Ecto neural progenitor cell (in vitro differentiated cells): ENCODE results near the gene CHRNA9.
"Not testable (repeated sequence)": the region's sequence is repeated elsewhere in the genome, so short reads cannot be mapped to it uniquely, and the experiment has no call there.

ENCODE experiments used
- DNase-seq: peaks from one replicate; pipeline ENCODE4 v3.0.0-alpha.2; 2018; ENCODE audit warnings: low spot score

The CHRNA9 gene

DNA sequence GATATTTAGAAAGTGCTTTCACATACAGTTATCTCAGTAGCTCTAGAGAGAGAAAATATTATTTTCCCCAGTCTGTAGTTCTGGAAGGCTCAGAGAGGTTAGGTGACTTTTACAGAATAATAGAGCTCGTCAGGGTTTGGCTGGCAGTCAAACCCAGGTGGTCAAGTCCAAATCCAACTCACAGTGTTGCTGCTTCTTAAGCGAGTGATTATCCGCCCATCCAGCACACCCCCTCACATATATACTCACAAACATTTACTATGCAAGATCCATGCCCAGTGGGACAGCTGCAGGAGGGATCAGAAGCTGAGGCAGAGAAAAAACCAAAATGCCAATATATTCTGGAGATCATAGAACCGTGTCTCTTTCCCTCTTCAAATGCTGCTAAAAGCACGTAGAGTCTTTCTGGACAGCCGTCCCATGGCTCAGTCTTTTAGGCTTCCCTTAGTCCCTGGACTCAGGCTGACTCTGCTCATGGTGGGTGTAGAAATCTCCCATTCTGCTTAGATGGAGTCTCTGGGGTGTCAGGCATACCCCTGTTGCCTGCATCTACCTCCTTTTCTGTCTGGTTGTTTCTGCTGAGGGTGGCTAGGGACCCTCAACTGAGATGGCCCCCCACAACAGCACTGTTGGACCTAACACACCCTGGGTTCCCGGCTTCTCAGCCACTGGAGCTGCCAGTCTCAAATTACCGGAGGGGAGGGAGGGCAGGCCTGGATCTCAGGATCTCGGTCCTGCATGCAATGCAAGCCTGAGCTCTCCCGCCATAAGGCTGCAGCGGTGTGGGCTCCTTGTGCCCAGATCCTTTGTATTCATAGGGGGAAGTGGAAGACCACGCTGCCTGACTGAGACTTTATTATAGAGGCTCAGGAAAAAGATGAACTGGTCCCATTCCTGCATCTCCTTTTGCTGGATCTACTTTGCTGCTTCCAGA is at the start of gene CHRNA9:
Gene CHRNA9, plus strand, starts transcription at position 743 of the 934 bp plus-strand sequence. Its CDS starts 135 bp downstream, at position 878.
- peak; percentile 64 for DNase-seq

GRCh38 chr4:40285692-40286091 is 49.4 kb upstream of the CHRNA9 start:
- DNase-seq = no peak

- no peak for DNase-seq
Measured at GRCh38 chr4:40288566-40288965, 46.6 kb upstream of the CHRNA9 start.

- DNase-seq = no peak
Measured at GRCh38 chr4:40289366-40290188, 45.6 kb upstream of the CHRNA9 start.

DNA sequence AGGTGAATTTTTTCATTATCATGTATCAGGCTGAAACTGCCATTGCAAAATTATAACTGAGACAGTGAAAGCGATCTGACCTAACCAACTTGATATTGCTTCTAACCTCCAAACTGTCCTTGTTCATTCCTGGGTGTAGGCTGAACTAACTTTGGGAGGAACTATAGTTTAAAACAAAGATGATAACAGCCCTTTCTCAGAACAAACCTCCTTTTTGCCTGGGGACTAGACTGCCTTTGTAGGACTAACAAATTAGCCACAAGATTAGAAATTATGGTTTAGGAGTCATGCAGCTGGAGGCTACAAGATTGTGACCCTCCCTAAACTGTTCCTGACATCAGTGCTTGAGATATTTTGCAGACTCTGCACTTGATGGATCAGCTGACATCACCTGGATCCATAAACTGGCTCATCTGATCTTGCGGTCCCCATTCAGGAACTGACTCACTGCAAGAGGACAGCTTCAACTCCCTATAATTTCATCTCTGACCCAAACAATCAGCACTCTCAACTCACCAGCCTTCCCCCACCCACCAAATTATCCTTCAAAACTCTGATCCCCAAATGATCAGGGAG is 44.4 kb upstream of the CHRNA9 start:
- DNase-seq = not testable (repeated sequence)

- DNase-seq = no peak
Measured at GRCh38 chr4:40292313-40292759, 42.8 kb upstream of the CHRNA9 start.

DNA sequence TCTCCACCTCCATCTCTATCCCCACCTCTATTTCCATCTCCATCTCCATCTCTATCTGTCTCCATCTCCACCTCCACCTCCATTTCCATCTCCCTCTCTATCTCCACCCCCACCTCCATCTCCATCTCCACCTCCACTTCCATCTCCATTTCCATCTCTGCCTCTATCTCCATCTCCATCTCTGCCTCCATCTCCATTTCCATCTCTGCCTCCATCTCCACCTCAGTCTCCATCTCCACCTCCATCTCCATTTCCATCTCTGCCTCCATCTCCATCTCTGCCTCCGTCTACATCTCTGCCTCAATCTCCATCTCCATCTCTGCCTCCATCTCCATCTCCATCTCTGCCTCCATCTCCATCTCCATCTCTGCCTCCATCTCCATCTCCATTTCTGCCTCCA is 40.8 kb upstream of the CHRNA9 start:
- DNase-seq = no peak

DNA sequence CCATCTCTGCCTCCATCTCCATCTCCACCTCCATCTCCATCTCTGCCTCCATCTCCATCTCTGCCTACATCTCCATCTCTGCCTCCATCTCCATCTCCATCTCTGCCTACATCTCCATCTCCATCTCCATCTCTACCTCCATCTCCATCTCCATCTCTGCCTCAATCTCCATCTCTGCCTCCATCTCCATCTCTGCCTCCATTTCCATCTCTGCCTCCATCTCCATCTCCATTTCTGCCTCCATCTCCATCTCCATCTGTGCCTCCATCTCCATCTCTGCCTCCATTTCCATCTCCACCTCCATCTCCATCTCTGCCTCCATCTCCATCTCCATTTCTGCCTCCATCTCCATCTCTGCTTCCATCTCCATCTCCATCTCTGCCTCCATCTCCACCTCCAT is 40.1 kb upstream of the CHRNA9 start:
- not testable (repeated sequence) for DNase-seq

DNA sequence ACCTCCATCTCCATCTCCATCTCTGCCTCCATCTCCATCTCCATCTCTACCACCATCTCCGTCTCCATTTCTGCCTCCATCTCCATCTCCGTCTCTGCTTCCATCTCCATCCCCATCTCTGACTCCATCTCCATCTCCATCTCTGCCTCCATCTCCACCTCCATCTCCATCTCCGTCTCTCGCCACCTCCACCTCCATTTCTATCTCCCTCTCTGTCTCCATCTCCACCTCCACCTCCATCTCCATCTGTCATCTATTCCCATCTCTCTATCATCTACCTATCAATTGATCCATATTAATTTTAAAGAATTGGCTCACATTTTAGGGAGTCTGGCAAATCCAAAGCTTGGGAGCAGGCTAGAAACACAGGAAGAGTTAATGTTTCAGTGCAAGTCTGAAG is 39.6 kb upstream of the CHRNA9 start:
- DNase-seq = no peak

GRCh38 chr4:40299126-40299525 is 36.0 kb upstream of the CHRNA9 start:
- no peak for DNase-seq

DNA sequence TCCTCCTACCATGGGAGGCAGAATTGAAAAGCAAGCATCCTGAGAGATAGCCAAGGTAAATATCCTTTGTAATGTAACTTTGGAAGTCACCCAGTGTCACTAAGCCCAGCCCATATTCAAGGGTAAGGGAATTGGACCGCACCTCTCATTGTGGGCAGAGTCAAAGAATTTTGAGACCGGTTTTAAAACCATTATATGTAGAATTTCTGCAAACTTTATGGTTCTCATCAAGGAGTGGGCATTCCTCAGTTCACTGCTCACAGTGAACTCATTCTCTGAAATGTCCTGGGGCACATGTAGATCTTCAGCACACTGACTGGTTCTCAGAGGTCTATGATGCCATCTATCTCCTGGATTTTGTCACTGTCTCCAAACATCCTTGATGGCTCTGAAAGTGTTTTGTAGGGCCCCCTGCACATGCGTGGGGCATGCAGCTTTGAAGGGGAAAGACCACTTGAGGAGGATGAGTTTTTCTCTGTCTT is 35.3 kb upstream of the CHRNA9 start:
- no peak for DNase-seq

DNA sequence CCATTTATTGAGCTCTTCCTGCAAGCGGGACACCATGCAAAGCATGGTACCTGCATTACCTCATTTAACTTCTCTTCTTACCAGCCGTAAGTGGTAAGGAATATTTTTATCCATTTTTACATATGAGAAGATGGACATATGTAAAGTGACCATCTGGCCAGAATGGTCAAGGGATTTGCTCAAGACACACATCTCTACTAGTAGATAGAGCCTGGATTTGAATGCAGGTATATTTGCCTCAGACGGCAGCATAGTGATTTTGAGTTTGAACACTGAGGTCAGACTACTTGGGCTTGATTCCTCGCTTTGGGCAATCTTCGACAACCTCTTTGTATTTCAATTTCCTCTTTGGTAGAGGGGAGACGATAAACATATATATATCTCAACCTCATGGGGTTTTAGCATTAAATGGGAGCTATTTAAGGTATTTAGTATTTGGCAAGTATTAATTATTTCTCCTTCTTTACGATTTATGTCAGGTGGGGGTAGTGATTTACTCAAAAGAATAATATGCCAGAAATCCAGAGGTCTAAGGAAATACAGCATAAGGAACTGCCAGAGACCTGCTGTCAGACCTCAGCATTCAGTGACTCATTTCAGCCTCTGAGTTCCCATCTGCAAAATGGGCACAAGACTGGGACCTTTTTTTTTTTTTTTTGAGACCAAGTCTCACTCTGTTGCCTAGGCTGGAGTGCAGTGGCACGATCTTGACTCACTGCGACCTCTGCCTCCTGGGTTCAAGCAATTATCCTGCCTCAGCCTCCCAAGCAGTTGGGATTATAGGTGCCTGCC is 34.6 kb upstream of the CHRNA9 start:
- DNase-seq = no peak

DNA sequence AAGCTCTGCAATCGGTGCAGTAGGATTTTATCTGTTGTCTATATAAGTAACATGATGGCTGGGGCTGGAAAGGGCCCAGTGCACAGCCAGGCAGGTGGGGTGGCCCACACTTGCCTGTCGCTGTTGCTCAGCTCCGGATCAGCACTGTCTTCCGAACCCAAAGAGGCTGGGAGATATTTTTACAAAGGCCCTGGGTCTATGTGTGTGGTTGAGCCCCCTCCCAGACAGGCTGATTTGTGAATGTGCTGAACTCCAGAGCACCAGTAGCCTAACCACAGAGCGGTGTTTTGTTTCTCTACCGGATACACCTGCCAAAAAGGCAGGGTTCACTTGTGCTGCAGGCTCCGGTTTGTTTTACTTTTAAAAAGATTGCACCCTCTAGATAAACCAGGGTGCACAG is 33.5 kb upstream of the CHRNA9 start:
- no peak for DNase-seq

DNA sequence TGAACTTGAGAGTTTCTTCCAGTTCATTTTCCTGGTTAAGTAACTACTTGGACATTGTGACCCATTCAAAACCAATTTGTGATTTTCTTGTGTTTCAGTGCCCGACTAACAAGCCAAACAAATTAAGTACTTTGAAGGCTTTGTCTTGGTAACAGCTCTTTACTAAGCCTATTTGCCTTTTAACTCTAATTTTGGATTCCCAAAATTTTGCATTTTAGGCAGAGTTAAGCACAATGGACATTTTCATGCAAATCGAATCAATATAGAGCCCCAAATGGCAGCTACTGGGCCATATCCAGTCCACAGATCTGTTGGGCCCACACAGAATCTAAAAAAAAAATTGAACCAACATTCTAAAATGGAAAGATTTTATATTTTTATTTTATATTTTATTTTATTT is 31.4 kb upstream of the CHRNA9 start:
- no peak for DNase-seq

GRCh38 chr4:40305328-40306170 is 29.6 kb upstream of the CHRNA9 start:
- DNase-seq = no peak

- DNase-seq = no peak
Measured at GRCh38 chr4:40306226-40306625, 28.9 kb upstream of the CHRNA9 start.

- DNase-seq = no peak
Measured at GRCh38 chr4:40306976-40307375, 28.2 kb upstream of the CHRNA9 start.

GRCh38 chr4:40307627-40308497 is 27.3 kb upstream of the CHRNA9 start:
- no peak for DNase-seq

DNA sequence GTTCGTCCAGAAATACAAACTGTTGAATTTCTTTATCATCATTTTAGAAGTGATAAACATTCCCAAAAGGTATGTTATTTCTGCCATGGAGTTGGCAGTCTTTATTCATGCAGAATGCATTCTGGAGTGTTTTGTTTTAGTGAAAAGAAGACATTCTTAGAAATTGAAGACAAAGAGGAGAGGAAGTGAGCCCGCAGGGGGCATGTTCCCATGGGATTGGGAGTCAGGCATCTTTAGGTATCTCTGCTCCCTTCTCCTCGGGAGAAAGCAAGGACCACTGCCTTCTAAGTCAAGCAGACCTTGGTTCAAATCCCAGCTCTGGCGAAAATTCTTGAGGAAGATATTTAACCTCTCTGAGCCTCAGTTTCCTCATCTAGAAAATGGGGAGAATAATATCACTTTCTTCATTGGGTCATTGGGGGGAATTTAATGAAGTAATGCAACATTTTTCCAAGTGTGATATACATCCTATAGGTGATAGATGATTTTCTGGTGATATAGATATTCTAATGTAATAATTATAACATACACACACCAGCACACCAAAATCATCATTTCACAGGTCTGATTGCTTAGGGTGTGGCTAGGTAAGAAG is 26.5 kb upstream of the CHRNA9 start:
- no peak for DNase-seq
